Measurements from ENCODE around the gene UBXN10. TPM values are rescaled to one million over a fixed set of nuclear protein-coding genes. Genes with fewer than 3 reads are reported as not detected.

Gene UBXN10
- polyA plus RNA-seq, 1 donor (not counting 4 experiments of a cell fraction or from before 2014, with no cell fraction given) = 0.05 TPM

DNA sequence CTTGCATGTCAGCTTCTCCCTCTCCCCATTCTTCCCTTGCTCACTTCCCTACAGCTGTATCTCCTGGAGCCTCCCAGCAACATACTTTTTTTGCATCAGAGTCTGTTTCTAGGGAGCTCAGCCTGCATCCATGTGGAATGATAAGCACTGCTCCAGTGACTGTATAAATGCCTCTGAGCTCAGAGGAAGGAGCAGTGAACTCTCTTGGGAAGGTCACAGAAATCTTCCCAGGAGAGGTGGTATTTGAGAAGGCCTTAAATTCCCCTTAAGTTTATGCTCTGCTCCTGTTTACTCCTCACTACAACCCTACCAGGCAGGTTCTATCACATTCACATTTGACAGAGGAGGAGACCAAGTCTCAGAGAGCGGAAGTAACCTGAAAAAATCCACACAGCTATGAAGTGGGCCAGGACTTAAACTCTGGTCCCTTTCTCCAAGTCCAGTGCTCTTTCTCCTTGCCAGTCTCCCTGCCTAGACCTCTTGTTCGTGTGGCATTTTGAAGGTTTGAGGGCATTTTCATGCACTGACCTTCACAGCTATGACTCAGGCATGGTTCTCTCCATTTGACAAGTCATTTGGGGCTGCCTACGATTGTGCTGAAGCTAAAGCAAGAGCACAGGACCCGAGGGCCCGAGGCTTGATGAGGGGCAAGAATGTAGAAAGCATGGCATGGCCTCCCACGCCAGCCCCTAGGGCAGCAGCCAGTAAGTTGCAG is 5.6 kb upstream of the UBXN10 start:
- no peak for DNase-seq (ENCODE audit: low read depth, low spot score)
- H2AFZ ChIP-seq (ENCODE audit: control insufficient read depth, low read length) = no peak overlapping the region
- FAIRE-seq = no peak
- peaks cover 20% of the 10 kb centered on the region for H3K27me3 ChIP-seq (ENCODE audit: control insufficient read depth, extremely low read depth, insufficient read depth, low read length)
- no peaks in the 10 kb centered on the region for H3K4me1 ChIP-seq (ENCODE audit: control insufficient read depth, extremely low read depth, insufficient read depth, low read length)
- no peaks in the 10 kb centered on the region for H3K36me3 ChIP-seq (ENCODE audit: control insufficient read depth in 2 of 2, extremely low read depth in 1 of 2, insufficient read depth in 2 of 2, low read length in 2 of 2)
- no peak overlapping the region for H3K27ac ChIP-seq (ENCODE audit: control insufficient read depth, insufficient read depth, low read length)
- no peaks in the 10 kb centered on the region for H3K9me1 ChIP-seq (ENCODE audit: control insufficient read depth, extremely low read depth, insufficient read depth, low read length)
- no peaks in the 10 kb centered on the region for H4K20me1 ChIP-seq (ENCODE audit: control insufficient read depth, extremely low read depth, insufficient read depth, low read length)
- H3K9ac ChIP-seq (ENCODE audit: control insufficient read depth, extremely low read depth, insufficient read depth, low read length) = no peak overlapping the region
- peaks cover 6% of the 10 kb centered on the region for H3K9me3 ChIP-seq (ENCODE audit: control insufficient read depth, low read depth, low read length)
- no peak overlapping the region for H3K4me3 ChIP-seq (ENCODE audit: control insufficient read depth in 2 of 3, extremely low read depth in 1 of 3, insufficient read depth in 2 of 3, low read depth in 1 of 3, low read length in 3 of 3)
- no peak for TF ChIP-seq EZH2 (IDR thresholded peaks at IDR 0.05; ENCODE audit: low read length)
- TF ChIP-seq, protein P1, sequence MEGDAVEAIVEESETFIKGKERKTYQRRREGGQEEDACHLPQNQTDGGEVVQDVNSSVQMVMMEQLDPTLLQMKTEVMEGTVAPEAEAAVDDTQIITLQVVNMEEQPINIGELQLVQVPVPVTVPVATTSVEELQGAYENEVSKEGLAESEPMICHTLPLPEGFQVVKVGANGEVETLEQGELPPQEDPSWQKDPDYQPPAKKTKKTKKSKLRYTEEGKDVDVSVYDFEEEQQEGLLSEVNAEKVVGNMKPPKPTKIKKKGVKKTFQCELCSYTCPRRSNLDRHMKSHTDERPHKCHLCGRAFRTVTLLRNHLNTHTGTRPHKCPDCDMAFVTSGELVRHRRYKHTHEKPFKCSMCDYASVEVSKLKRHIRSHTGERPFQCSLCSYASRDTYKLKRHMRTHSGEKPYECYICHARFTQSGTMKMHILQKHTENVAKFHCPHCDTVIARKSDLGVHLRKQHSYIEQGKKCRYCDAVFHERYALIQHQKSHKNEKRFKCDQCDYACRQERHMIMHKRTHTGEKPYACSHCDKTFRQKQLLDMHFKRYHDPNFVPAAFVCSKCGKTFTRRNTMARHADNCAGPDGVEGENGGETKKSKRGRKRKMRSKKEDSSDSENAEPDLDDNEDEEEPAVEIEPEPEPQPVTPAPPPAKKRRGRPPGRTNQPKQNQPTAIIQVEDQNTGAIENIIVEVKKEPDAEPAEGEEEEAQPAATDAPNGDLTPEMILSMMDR (optimal IDR thresholded peaks at IDR 0.05 in 1 of 3, IDR thresholded peaks at IDR 0.05 in 1 of 3, conservative IDR thresholded peaks at IDR 0.05 in 1 of 3; ENCODE audit: extremely low read depth in 1 of 3, insufficient read depth in 2 of 3, low read length in 3 of 3) = no peak
- no peak overlapping the region for H3K4me2 ChIP-seq (ENCODE audit: control insufficient read depth, extremely low read depth, insufficient read depth, low read depth, low read length)
- dilution Hi-C loops (cut with MboI; ENCODE audit: extremely low pct_ligation_motif_present, low sequenced_read_pairs) = no loop called here
- H3K79me2 ChIP-seq (ENCODE audit: control insufficient read depth, insufficient read depth, low read length) = no peaks in the 10 kb centered on the region

DNA sequence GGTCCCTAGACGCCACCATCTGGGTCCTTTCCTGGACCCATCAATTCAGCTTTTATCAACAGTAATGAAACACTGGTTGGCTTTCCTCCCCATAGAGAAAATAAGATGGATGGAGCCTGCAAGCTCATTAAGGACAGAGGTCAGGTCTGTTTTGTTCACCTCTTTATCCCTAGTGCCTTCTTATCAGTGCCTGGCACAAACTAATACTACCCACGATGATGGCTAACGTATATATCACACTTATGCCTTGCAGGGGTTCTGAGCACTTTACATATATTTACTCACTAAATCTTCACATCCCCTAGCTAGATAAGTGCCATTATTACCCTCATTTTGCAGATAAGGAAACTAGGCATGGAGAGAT is 5.1 kb upstream of the UBXN10 start:
- Histone ChIP-seq H3K36me3 (ENCODE audit: control insufficient read depth in 2 of 2, extremely low read depth in 1 of 2, insufficient read depth in 2 of 2, low read length in 2 of 2) (no peaks in the 10 kb centered on the region), H3K4me1 (ENCODE audit: control insufficient read depth, extremely low read depth, insufficient read depth, low read length) (no peaks in the 10 kb centered on the region), H3K79me2 (ENCODE audit: control insufficient read depth, insufficient read depth, low read length) (no peaks in the 10 kb centered on the region), H2AFZ (ENCODE audit: control insufficient read depth, low read length) (no peak overlapping the region), H3K27ac (ENCODE audit: control insufficient read depth, insufficient read depth, low read length) (no peak overlapping the region), H3K4me3 (ENCODE audit: control insufficient read depth in 2 of 3, extremely low read depth in 1 of 3, insufficient read depth in 2 of 3, low read depth in 1 of 3, low read length in 3 of 3) (no peak overlapping the region), H4K20me1 (ENCODE audit: control insufficient read depth, extremely low read depth, insufficient read depth, low read length) (no peaks in the 10 kb centered on the region), H3K4me2 (ENCODE audit: control insufficient read depth, extremely low read depth, insufficient read depth, low read depth, low read length) (no peak overlapping the region), H3K9me3 (ENCODE audit: control insufficient read depth, low read depth, low read length) (peaks cover 6% of the 10 kb centered on the region), H3K27me3 (ENCODE audit: control insufficient read depth, extremely low read depth, insufficient read depth, low read length) (peaks cover 25% of the 10 kb centered on the region), H3K9ac (ENCODE audit: control insufficient read depth, extremely low read depth, insufficient read depth, low read length) (no peak overlapping the region), H3K9me1 (ENCODE audit: control insufficient read depth, extremely low read depth, insufficient read depth, low read length) (no peaks in the 10 kb centered on the region)
- FAIRE-seq = no peak
- dilution Hi-C loops (cut with MboI; ENCODE audit: extremely low pct_ligation_motif_present, low sequenced_read_pairs) = no loop called here
- TF ChIP-seq, protein P1 (optimal IDR thresholded peaks at IDR 0.05 in 1 of 3, IDR thresholded peaks at IDR 0.05 in 1 of 3, conservative IDR thresholded peaks at IDR 0.05 in 1 of 3; ENCODE audit: extremely low read depth in 1 of 3, insufficient read depth in 2 of 3, low read length in 3 of 3) = no peak
- no peak for TF ChIP-seq EZH2 (IDR thresholded peaks at IDR 0.05; ENCODE audit: low read length)
- no peak for DNase-seq (ENCODE audit: low read depth, low spot score)
